Peyer's patch (tissue), 4 donors: ENCODE measurements around the gene SLC44A4. TPM values are rescaled to one million over a fixed set of nuclear protein-coding genes. Genes with fewer than 3 reads are reported as not detected.
"Not testable (repeated sequence)": the region's sequence is repeated elsewhere in the genome, so short reads cannot be mapped to it uniquely, and the experiment has no call there.

Experiments
- DNase-seq, 3 donors: peaks; one replicate each; pipeline ENCODE4 v3.0.0-alpha.2; 2017 to 2019
- H3K27ac ChIP-seq, 4 donors: fragments of 200-600 bp; sonication (generic); one replicate each; pipeline ENCODE4 v1.5.1; 2016 to 2019
- H3K27me3 ChIP-seq, 2 donors: fragments of 200-600 bp; sonication (generic); one replicate each; pipeline ENCODE4 v1.5.1; 2019
- H3K36me3 ChIP-seq, 3 donors: fragments of 200-600 bp; sonication (generic); one replicate each; pipeline ENCODE4 v1.5.1; 2016 to 2019
- H3K4me1 ChIP-seq, 4 donors: fragments of 200-600 bp; sonication (generic); one replicate each; pipeline ENCODE4 v1.5.1; 2016 to 2019
- H3K4me3 ChIP-seq, 4 donors: fragments of 200-600 bp; sonication (generic); 1 replicate in 3 of 4; 2 replicates in 1 of 4; pipeline ENCODE4 v1.5.1; 2016 to 2019; ENCODE audit warnings: mild to moderate bottlenecking in 1 of 4
- H3K9me3 ChIP-seq, 4 donors: fragments of 200-600 bp; sonication (generic); one replicate each; pipeline ENCODE4 v1.5.1; 2016 to 2019; ENCODE audit warnings: mild to moderate bottlenecking in 1 of 4
- POLR2A ChIP-seq, 2 donors: fragments of 450-650 bp; IDR thresholded peaks; one replicate each; pipeline ENCODE4 v1.5.1; 2017; ENCODE audit warnings: antibody characterized with exemption in 2 of 2, mild to moderate bottlenecking in 2 of 2, moderate library complexity in 2 of 2
- total RNA-seq, 4 donors: library from RNA; depleted of rRNA; stranded (reverse); fragments of >200 nt; gene quantifications; one replicate each; pipeline ENCODE4 v1.1.0, GENCODE V29; 2016
- TF ChIP-seq, protein P1 (sequence below), 6 experiments: fragments of 450-650 bp in 4 of 6; fragments of 200-600 bp in 2 of 6; sonication (generic) in 1 of 6; IDR thresholded peaks; one replicate each; pipeline ENCODE4 v1.5.1; 2017 to 2019; ENCODE audit warnings: antibody characterized with exemption in 6 of 6, mild to moderate bottlenecking in 3 of 6, moderate library complexity in 1 of 6

Gene SLC44A4
- total RNA-seq, 4 donors from 2014 or later, result 64.4 to 508 (median 436) TPM

DNA sequence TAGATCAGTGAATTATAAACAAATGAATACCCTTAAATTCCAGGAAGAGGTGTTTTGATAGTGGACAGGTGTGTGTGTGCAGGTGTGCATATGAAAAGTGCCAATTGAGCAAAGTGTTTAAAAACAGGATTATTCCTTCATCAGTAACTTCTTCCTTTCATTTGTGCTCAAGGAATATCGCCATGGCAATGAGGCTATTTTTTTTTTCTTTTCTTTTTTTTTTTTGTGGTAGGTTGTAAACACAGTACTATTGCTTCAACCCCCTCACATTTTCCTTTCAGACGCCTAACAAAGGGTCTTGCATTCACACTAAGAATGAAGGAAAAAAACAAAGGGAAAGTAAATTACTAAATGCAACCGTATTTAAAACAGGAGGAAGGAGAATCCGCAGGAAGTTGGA is 53.2 kb downstream of the SLC44A4 start:
- Histone ChIP-seq H3K4me1 (peaks cover 0 to 44% (median 5%) of the 10 kb centered on the region in 4 donors), H3K27me3 (no peaks in the 10 kb centered on the region), H3K4me3 (no peak overlapping the region), H3K9me3 (no peaks in the 10 kb centered on the region), H3K27ac (peak overlapping the region; percentile 88 to 93 (median 92)), H3K36me3 (no peaks in the 10 kb centered on the region)
- TF ChIP-seq POLR2A (IDR thresholded peaks at IDR 0.05), result no peak
- TF ChIP-seq, protein P1, sequence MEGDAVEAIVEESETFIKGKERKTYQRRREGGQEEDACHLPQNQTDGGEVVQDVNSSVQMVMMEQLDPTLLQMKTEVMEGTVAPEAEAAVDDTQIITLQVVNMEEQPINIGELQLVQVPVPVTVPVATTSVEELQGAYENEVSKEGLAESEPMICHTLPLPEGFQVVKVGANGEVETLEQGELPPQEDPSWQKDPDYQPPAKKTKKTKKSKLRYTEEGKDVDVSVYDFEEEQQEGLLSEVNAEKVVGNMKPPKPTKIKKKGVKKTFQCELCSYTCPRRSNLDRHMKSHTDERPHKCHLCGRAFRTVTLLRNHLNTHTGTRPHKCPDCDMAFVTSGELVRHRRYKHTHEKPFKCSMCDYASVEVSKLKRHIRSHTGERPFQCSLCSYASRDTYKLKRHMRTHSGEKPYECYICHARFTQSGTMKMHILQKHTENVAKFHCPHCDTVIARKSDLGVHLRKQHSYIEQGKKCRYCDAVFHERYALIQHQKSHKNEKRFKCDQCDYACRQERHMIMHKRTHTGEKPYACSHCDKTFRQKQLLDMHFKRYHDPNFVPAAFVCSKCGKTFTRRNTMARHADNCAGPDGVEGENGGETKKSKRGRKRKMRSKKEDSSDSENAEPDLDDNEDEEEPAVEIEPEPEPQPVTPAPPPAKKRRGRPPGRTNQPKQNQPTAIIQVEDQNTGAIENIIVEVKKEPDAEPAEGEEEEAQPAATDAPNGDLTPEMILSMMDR (IDR thresholded peaks at IDR 0.05), result no peak
- DNase-seq, result no peak

DNA sequence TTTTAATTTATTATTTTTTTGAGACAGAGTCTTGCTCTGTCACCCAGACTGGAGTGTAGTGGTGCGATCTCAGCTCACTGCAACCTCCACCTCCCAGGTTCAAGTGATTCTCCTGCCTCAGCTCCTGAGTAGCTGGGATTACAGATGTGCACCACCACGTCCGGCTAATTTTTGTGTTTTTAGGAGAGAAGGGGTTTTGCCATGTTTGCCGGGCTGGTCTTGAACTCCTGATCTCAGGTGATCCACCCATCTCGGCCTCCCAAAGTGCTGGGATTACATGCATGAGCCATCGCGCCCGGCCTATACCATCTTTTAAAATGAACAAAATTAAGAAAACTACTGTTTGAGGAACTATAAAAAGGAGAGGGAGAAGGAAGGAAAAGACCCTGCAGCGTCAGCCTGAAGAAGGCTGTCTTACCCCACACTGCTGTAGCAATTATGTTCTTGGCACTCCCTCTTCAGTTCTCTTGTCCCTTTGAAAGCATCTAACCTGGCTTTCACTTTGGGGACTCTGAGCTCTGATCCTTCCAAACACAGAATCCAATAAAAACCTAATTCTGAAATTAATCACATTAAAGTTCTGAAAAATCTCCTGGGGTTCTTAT is 55.1 kb downstream of the SLC44A4 start:
- not testable (repeated sequence) for DNase-seq, H3K4me3 ChIP-seq, H3K36me3 ChIP-seq, H3K9me3 ChIP-seq, H3K27me3 ChIP-seq
- Histone ChIP-seq H3K4me1 (peaks cover 0 to 60% (median 7%) of the 10 kb centered on the region in 4 donors), H3K27ac (peak overlapping the region; percentile 2 to 96 (median 66))

DNA sequence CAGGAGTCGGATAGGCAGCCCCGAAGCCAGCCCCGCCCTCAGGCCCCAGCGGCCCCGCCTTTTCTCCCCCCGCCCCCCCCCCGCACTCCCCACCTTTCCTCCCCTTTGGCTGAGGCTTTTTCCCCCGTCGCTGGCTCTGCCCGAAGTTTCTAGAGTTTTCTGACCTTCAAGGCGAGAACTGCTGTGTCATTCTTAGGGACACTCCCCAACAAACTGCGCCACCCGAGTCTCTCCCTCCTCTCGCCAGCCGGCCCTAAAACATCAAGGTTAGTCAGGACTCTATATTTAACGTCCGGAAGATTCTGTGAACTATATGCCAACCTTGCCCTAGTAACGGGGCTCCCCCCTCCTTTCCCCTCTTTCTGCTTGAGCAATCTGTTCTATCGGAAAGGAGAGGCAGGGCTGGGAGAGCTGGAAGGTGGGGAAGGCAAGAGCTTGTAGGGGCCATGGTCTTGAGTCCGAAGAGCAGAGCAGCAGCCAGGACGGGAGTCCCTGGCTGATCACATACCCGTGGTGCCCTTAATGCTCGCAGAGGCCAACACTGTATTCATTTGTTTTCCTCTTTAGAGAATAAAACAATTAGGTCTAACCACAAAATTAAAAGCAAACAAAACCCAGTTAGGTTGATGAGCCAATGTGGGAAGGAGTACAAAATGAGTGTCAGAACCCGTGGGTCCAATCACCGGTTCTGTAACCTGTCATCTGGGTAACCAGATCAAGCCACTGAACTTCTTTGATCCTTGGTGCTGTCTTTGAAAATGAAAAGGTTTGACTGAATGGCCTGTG is 56.6 kb downstream of the SLC44A4 start:
- Histone ChIP-seq H3K4me3 (peak overlapping the region; percentile 49 to 59 (median 54)), H3K4me1 (peaks cover 0 to 67% (median 9%) of the 10 kb centered on the region in 4 donors), H3K27me3 (no peaks in the 10 kb centered on the region), H3K9me3 (no peaks in the 10 kb centered on the region), H3K27ac (peak overlapping the region; percentile 89 to 96 (median 94)), H3K36me3 (no peaks in the 10 kb centered on the region)
- TF ChIP-seq, protein P1 (IDR thresholded peaks at IDR 0.05), result no peak
- TF ChIP-seq POLR2A (IDR thresholded peaks at IDR 0.05), result peak; percentile 39 to 73
- DNase-seq, result peak; percentile 68 to 89 (median 88)

DNA sequence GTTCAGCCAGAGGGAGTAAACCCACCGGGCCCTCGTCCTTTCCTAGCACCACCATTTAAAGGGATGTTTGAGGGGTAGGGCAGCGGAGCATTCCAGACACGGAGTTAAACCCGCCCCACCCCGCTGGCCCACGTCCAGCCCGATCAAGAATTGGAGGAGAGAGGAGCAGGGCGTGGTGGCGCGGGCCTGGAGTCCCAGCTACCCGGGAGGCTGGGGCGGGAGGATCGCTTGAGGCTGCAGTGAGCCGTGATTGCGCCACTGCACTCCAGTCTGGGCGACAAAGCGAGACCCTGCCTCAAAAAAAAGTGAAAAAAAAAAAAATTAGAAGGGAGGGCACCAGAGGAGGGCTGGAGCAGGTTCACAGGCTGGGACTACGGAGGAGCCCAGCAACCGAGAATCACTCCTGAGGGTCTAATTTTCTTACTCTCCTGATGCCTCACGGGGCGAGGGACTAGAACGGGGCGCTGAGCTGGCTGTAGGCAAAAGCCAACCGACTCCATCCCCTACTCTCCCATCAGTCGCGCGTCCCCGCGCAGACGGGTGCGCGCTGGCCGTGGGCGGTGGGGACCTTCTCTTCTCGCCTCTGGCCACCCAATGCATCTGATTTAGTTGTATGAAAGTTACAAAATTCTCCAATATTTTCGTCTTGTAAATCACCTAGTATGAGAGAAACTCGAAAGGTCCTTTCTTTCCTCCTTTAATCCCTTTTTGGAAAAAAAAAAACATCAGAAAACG is 57.3 kb downstream of the SLC44A4 start:
- no peaks in the 10 kb centered on the region for H3K27me3 ChIP-seq
- no peaks in the 10 kb centered on the region for H3K36me3 ChIP-seq
- no peaks in the 10 kb centered on the region for H3K9me3 ChIP-seq
- H3K4me1 ChIP-seq, result peaks cover 0 to 65% (median 7%) of the 10 kb centered on the region in 4 donors
- TF ChIP-seq POLR2A (IDR thresholded peaks at IDR 0.05), result no peak
- TF ChIP-seq, protein P1 (IDR thresholded peaks at IDR 0.05), result no peak
- H3K4me3 ChIP-seq, result peak overlapping the region; percentile 49 to 59 (median 54)
- peak overlapping the region; percentile 89 to 96 (median 94) for H3K27ac ChIP-seq
- DNase-seq, result peak; percentile 60 to 85 (median 84)

DNA sequence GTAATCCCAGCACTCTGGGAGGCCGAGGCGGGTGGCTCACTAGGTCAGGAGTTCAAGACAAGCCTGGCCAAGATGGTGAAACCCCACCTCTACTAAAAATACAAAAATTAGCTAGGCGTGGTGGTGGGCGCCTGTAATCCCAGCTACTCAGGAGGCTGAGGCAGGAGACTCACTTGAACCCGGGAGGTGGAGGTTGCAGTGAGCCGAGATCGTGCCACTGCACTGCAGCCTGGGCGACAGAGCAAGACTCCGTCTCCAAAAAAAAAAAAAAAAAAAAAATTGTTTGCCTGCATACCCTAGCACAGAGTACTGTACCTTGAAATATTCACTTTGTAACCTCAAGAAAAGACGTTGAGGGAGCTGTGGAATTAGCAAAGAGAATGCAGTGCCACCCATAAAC is 58.4 kb downstream of the SLC44A4 start:
- not testable (repeated sequence) for DNase-seq, H3K27me3 ChIP-seq, H3K9me3 ChIP-seq, H3K36me3 ChIP-seq, H3K4me3 ChIP-seq
- H3K27ac ChIP-seq, result peak overlapping the region; percentile 19 to 96 (median 52)
- peaks cover 0 to 58% (median 4%) of the 10 kb centered on the region in 4 donors for H3K4me1 ChIP-seq

DNA sequence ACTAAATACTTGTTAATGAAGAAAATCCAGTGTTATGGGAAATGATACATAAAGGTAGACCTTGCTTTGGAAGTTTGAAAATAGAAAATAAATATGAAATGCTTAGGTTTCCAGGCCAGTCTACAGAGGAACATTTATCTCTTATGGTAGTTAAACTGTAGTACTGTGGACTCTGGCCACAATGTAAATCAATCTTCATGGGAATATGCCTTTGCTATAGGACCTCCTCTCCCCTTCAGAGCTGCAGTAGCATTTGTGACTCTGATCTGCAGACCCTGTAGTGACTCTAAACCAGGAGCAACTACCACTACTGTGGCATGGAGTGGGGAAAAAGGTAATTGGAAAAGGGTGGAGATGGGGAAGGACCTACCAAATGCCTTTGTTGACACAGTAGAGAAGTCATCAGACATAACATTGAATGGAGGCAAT is 58.9 kb downstream of the SLC44A4 start:
- H3K27me3 ChIP-seq, result no peaks in the 10 kb centered on the region
- DNase-seq, result no peak
- H3K27ac ChIP-seq, result peak overlapping the region; percentile 19 to 96 (median 52)
- no peaks in the 10 kb centered on the region for H3K9me3 ChIP-seq
- peak overlapping the region in 1 of 4 donors; percentile 51 for H3K4me3 ChIP-seq
- H3K4me1 ChIP-seq, result peaks cover 0 to 54% (median 4%) of the 10 kb centered on the region in 4 donors
- no peaks in the 10 kb centered on the region for H3K36me3 ChIP-seq
- no peak for TF ChIP-seq POLR2A (IDR thresholded peaks at IDR 0.05)
- TF ChIP-seq, protein P1 (IDR thresholded peaks at IDR 0.05), result no peak

DNA sequence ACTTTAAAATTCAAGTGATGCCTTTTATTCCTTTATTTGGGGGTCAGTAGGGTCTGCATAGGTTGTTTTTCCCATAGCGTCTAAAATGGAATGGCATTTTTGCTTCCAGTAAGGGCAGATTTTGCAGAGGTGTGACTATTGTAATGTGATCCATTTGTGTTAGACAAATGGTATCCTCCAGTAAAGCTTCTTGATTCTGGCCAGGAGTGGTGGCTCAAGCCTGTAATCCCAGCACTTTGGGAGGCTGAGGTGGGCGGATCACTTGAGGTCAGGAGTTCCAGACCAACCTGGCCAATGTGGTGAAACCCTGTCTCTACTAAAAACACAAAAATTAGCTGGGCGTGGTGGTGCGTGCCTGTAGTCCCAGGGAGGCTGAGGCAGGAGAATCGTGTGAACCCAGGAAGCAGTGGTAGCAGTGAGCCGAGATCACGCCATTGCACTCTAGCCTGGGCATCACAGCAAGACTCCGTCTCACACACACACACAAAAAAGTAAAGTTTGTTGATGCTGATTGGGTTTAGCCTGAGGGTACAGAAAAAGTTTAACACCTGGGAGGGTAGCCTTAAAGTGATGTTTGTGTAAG is 60.8 kb downstream of the SLC44A4 start:
- peak overlapping the region; percentile 39 to 53 (median 48) for H3K4me3 ChIP-seq
- peaks cover 0 to 50% (median 4%) of the 10 kb centered on the region in 4 donors for H3K4me1 ChIP-seq
- not testable (repeated sequence) for H3K27me3 ChIP-seq, H3K36me3 ChIP-seq, H3K9me3 ChIP-seq, DNase-seq
- H3K27ac ChIP-seq, result peak overlapping the region; percentile 67 to 96 (median 83)
